ENCODE measurements around the gene PLK4.

The PLK4 gene

DNA sequence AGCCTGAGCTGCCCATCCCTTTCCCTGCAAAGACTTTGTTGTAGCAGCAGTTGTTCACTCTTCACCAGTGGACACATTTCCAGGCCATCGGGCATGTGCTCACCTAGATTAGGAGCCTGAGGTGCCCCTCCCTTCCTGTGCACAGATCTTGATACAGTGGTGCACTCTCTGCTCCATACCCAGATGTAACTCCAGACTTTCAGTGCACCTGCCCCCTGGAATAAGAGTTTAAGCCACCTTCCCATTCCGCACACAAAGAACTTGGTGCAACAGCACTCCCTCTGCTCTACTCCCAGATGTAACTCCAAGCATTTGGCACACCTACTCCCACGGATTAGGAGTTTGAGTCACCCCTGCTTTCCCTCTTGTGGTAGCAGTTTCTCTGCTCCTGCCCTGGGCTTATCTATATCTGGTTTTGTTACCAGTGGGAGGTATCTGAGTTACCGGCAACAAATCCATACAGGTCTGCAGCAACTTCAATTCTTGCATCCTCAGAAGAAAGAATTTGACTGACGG is 36.0 kb upstream of the PLK4 start:
- Histone ChIP-seq H3K27me3 (ENCODE audit: insufficient read depth, poor library complexity, severe bottlenecking) (no peaks in the 10 kb centered on the region), H3K4me3 (replicated peaks; ENCODE audit: insufficient read depth, low read length) (no peak overlapping the region), H3K27ac (replicated peaks) (no peak overlapping the region)
- TF ChIP-seq SPI1 (IDR thresholded peaks at IDR 0.05; ENCODE audit: borderline replicate concordance, low read depth) (no peak), POLR2AphosphoS5 (IDR thresholded peaks at IDR 0.05; ENCODE audit: low read depth) (no peak), GABPA (IDR thresholded peaks at IDR 0.05; ENCODE audit: low read depth) (no peak)
- TF ChIP-seq, protein P1, sequence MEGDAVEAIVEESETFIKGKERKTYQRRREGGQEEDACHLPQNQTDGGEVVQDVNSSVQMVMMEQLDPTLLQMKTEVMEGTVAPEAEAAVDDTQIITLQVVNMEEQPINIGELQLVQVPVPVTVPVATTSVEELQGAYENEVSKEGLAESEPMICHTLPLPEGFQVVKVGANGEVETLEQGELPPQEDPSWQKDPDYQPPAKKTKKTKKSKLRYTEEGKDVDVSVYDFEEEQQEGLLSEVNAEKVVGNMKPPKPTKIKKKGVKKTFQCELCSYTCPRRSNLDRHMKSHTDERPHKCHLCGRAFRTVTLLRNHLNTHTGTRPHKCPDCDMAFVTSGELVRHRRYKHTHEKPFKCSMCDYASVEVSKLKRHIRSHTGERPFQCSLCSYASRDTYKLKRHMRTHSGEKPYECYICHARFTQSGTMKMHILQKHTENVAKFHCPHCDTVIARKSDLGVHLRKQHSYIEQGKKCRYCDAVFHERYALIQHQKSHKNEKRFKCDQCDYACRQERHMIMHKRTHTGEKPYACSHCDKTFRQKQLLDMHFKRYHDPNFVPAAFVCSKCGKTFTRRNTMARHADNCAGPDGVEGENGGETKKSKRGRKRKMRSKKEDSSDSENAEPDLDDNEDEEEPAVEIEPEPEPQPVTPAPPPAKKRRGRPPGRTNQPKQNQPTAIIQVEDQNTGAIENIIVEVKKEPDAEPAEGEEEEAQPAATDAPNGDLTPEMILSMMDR (IDR thresholded peaks at IDR 0.05; ENCODE audit: insufficient read depth, low read length), result no peak
- TF ChIP-seq, protein P2, sequence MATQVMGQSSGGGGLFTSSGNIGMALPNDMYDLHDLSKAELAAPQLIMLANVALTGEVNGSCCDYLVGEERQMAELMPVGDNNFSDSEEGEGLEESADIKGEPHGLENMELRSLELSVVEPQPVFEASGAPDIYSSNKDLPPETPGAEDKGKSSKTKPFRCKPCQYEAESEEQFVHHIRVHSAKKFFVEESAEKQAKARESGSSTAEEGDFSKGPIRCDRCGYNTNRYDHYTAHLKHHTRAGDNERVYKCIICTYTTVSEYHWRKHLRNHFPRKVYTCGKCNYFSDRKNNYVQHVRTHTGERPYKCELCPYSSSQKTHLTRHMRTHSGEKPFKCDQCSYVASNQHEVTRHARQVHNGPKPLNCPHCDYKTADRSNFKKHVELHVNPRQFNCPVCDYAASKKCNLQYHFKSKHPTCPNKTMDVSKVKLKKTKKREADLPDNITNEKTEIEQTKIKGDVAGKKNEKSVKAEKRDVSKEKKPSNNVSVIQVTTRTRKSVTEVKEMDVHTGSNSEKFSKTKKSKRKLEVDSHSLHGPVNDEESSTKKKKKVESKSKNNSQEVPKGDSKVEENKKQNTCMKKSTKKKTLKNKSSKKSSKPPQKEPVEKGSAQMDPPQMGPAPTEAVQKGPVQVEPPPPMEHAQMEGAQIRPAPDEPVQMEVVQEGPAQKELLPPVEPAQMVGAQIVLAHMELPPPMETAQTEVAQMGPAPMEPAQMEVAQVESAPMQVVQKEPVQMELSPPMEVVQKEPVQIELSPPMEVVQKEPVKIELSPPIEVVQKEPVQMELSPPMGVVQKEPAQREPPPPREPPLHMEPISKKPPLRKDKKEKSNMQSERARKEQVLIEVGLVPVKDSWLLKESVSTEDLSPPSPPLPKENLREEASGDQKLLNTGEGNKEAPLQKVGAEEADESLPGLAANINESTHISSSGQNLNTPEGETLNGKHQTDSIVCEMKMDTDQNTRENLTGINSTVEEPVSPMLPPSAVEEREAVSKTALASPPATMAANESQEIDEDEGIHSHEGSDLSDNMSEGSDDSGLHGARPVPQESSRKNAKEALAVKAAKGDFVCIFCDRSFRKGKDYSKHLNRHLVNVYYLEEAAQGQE (IDR thresholded peaks at IDR 0.05; ENCODE audit: insufficient replicate concordance, low read depth), result no peak
- no peak for DNase-seq (ENCODE audit: low read depth in 1 of 2, low spot score in 1 of 2)

DNA sequence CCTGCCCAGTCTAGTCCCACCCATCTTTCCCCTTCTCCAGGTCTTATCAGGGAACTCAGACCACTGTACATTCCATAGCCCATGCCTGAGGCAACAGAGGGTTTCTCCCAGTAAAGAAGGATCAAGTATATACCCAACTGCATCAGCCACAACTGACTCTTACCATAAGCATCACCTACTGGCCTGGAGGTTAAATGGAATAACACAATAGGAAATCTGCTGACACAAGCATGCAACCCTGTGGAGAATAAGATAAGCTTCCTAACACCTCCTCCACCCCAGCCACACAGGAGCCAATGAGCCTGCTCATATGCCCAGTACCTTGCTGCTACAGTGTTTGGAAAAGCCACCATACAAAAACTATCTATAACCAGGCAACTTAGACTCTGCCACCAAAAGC is 34.6 kb upstream of the PLK4 start:
- DNase-seq (ENCODE audit: low read depth in 1 of 2, low spot score in 1 of 2), result no peak
- Histone ChIP-seq H3K27me3 (ENCODE audit: insufficient read depth, poor library complexity, severe bottlenecking) (no peaks in the 10 kb centered on the region), H3K4me3 (replicated peaks; ENCODE audit: insufficient read depth, low read length) (no peak overlapping the region), H3K27ac (replicated peaks) (no peak overlapping the region)
- TF ChIP-seq, protein P2 (IDR thresholded peaks at IDR 0.05; ENCODE audit: insufficient replicate concordance, low read depth), result no peak
- TF ChIP-seq POLR2AphosphoS5 (IDR thresholded peaks at IDR 0.05; ENCODE audit: low read depth) (no peak), GABPA (IDR thresholded peaks at IDR 0.05; ENCODE audit: low read depth) (no peak), SPI1 (IDR thresholded peaks at IDR 0.05; ENCODE audit: borderline replicate concordance, low read depth) (no peak)
- TF ChIP-seq, protein P1 (IDR thresholded peaks at IDR 0.05; ENCODE audit: insufficient read depth, low read length), result no peak

DNA sequence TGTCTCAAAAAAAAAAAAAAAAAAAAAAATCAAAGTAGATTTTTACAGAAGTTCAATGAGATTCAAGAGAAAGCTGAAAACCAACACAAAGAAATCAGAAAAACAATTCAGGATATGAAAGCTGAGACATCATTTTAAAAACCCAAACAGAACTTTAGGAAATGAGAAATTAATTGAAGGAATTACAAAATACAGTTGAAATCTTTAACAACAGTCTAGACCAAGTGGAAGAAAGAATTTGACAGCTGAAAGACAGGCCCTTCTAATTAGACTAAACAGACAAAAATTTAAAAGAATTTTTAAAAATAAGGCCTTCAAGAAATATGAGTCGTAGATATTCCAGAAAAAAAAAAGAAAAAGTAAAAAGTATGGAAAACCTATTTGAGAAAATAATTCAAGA is 33.9 kb upstream of the PLK4 start:
- no peak for TF ChIP-seq GABPA (IDR thresholded peaks at IDR 0.05; ENCODE audit: low read depth)
- no peak for TF ChIP-seq SPI1 (IDR thresholded peaks at IDR 0.05; ENCODE audit: borderline replicate concordance, low read depth)
- no peak for TF ChIP-seq POLR2AphosphoS5 (IDR thresholded peaks at IDR 0.05; ENCODE audit: low read depth)
- TF ChIP-seq, protein P1 (IDR thresholded peaks at IDR 0.05; ENCODE audit: insufficient read depth, low read length), result no peak
- TF ChIP-seq, protein P2 (IDR thresholded peaks at IDR 0.05; ENCODE audit: insufficient replicate concordance, low read depth), result no peak
- Histone ChIP-seq H3K27me3 (ENCODE audit: insufficient read depth, poor library complexity, severe bottlenecking) (no peaks in the 10 kb centered on the region), H3K27ac (replicated peaks) (no peak overlapping the region), H3K4me3 (replicated peaks; ENCODE audit: insufficient read depth, low read length) (no peak overlapping the region)
- DNase-seq (ENCODE audit: low read depth in 1 of 2, low spot score in 1 of 2), result no peak

Data from HL-60 (cell line).